Prostate gland (tissue), 2 donors: ENCODE data around the gene JARID2.

Experiments
- CTCF ChIP-seq, 4 experiments: fragments of 200-600 bp in 2 of 4; fragments of 450-650 bp in 2 of 4; sonication (generic) in 2 of 4; IDR thresholded peaks; 1 replicate in 3 of 4; 2 replicates in 1 of 4; pipeline ENCODE4 v1.5.1; 2016 to 2019; ENCODE audit warnings: antibody characterized with exemption in 4 of 4, mild to moderate bottlenecking in 2 of 4, moderate library complexity in 2 of 4
- POLR2A ChIP-seq: fragments of 450-650 bp; IDR thresholded peaks from one replicate; pipeline ENCODE4 v1.6.1; 2016; ENCODE audit warnings: antibody characterized with exemption, mild to moderate bottlenecking
- POLR2AphosphoS5 ChIP-seq: sonication (generic); formaldehyde crosslinking; IDR thresholded peaks from one replicate; pipeline ENCODE4 v1.6.1; 2017; ENCODE audit warnings: antibody characterized with exemption

GRCh38 chr6:15312500-15312899 is 66.6 kb downstream of the JARID2 start:
- TF ChIP-seq CTCF (IDR thresholded peaks at IDR 0.05) (no peak), POLR2A (no peak), POLR2AphosphoS5 (no peak)
